ENCODE measurements around the gene INPP4B.

DNA sequence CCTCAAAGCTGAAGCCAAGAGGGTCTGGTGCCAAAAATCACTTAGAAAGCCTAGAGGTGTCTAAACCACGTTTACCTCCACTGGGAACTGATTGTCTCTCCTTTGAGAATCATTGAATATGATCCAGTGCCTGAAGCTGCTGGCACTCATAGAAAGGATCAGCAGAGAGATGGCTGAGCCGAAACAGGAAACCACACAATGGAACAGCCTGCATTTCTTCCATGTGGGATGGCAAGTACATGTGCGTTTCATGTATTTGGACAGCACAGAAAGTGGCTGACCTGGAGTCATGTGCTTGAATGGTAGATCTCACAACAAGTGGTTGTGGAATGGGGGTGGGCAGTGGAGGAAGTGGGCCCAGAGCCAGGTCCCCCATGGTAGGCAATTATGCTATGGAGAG is 533.7 kb downstream of the INPP4B start:
- TF ChIP-seq, protein P1, sequence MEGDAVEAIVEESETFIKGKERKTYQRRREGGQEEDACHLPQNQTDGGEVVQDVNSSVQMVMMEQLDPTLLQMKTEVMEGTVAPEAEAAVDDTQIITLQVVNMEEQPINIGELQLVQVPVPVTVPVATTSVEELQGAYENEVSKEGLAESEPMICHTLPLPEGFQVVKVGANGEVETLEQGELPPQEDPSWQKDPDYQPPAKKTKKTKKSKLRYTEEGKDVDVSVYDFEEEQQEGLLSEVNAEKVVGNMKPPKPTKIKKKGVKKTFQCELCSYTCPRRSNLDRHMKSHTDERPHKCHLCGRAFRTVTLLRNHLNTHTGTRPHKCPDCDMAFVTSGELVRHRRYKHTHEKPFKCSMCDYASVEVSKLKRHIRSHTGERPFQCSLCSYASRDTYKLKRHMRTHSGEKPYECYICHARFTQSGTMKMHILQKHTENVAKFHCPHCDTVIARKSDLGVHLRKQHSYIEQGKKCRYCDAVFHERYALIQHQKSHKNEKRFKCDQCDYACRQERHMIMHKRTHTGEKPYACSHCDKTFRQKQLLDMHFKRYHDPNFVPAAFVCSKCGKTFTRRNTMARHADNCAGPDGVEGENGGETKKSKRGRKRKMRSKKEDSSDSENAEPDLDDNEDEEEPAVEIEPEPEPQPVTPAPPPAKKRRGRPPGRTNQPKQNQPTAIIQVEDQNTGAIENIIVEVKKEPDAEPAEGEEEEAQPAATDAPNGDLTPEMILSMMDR (IDR thresholded peaks at IDR 0.05), result no peak
- no peak for TF ChIP-seq POLR2A (IDR thresholded peaks at IDR 0.05)

Measured in testis (tissue), 2 donors.